CMK (cell line): ENCODE results near the gene MYO1D.

Source experiments
- DNase-seq: peaks from one replicate; pipeline ENCODE4 v3.0.0-alpha.2; 2010; ENCODE audit warnings: low read depth

Gene MYO1D

DNA sequence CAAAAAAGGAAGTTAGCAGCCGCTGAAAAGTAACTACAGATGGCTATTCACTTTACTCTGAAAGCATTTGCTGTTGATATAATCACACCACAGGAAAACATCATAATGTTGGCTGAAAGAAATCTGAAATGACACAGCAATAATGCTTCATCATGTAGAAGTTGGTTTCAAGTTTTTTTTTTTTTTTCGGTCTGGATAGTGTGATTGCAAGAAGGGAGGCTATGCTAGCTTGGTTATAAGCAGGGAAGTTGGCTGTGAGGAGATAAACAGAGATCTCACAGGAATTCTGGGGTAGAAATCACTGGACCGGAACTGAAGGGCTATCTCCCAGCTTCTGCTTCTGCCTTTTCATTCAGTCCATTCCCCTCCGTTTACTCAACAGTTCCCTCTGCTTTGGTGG lies 57.9 kb downstream of the MYO1D start:
- peak; percentile 84 for DNase-seq

GRCh38 chr17:32815460-32815859 lies 61.5 kb downstream of the MYO1D start:
- DNase-seq: no peak

- no peak for DNase-seq
These were observed 62.1 kb downstream of the MYO1D start for GRCh38 chr17:32814836-32815235.

DNA sequence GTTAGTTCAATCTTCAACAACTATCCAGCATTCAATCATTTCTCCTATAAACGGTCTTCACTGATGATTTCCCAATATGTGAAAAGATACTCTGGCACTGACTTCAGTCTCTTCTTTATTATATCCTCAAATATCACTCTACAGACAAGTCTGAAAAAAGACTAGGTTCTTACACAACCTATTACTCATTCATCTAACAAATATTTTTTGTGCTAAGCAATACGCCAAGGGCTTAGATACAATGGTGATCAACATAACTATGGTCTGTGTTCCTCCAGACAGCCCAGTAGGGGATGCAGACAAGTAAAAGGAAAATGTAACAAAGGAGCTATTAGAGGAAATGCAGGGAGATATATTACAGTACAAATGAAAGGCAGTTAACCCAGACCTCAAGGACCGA lies 63.9 kb downstream of the MYO1D start:
- DNase-seq: no peak

DNA sequence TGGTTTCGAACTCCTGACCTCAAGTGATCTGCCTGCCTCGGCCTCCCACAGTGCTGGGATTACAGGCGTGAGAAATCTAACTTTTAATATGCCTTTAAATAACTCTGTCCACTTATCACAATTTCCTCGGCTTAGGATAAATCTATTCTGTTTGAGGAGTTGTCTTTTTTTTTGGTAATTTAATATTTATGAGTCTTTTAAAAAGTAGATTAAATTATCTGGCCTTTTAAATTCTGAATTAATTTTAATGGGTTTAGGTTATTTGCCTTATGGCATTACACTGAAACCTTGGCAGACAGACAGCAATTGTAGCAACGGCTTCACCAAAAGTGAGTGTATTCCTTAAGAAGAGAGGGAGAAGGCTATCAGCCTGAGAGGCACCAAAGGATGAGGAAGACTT lies 66.2 kb downstream of the MYO1D start:
- no peak for DNase-seq

DNA sequence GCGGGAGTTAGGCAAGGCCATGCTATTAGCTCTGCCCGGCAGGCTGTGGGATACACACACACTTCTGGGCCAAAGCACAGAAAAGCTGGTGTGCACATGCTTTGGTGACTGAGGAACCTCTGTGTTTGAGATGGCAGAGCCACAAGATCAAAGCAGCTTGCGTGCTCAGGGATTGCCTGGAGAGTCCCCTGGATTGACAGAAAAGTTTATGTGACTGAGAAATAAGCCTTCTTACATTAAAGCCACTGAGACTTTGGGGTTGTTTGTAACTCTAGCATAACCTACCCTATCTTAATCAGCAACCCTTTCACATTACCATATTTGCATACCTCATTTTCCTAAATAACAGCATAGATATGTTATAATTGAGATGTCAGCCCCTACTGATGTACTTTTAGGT lies 69.3 kb downstream of the MYO1D start:
- DNase-seq: no peak

GRCh38 chr17:32806646-32807045 lies 70.3 kb downstream of the MYO1D start:
- no peak for DNase-seq

- DNase-seq: no peak
These were observed 71.6 kb downstream of the MYO1D start for GRCh38 chr17:32805029-32805976.

DNA sequence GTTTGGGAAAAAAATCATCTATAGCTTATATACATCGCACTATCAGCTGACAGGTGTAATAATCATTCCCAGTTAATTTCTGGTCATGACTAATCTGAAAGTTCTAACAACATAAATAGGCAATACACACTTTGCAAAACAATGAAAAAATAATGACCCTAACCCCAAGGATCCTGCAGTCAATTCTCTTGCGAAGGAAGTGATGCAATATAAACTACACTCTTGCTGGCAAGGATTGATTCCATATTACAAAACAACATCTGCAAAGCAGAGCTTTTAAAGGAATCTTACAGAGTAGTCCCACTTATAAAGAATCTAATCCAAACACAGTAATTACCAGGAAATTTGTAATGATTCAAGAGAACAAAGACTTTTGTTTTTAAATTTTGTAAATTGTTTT lies 73.4 kb downstream of the MYO1D start:
- DNase-seq: no peak

GRCh38 chr17:32802306-32802705 lies 74.6 kb downstream of the MYO1D start:
- DNase-seq: no peak

- no peak for DNase-seq
These were observed 75.3 kb downstream of the MYO1D start for GRCh38 chr17:32801641-32802040.

DNA sequence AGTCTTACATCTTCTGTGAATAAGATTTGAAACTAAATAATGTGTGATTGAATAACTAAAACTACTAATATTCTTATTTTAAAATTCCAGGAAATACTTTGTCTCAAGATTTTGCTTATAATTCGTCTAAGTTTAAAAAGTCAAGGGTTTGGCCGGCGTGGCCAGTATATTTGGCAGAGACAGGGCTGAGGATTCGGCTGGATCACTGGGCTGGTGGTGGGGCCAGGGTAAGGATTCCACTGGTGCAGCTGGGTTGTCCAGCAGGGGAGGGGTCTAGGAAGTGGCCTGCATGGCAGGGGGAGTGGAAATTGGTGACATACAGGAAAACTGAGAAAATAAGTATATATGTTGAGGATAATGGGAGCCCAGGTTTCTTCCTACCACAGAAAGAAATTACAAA lies 75.7 kb downstream of the MYO1D start:
- no peak for DNase-seq

DNA sequence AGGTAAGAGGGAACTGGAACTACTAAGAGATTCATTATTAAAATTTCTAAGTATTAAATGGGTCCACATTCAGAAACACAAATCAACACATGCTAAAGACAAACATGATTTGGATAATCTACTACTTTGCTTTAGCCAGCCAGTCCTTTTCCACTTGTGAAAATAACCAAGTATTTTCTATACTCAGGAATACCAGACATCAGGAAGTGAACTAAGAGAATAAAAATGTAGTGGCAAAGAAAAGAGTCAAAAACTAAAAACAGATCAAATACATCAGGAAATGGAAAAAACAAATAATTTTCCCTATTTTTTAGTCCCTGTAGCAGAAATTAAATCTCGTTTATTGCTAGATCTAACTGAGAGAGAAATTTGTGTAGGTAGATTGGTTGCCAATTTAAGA lies 78.0 kb downstream of the MYO1D start:
- DNase-seq: no peak

- no peak for DNase-seq
These were observed 81.5 kb downstream of the MYO1D start for GRCh38 chr17:32795339-32795979.

GRCh38 chr17:32794533-32795246 lies 82.2 kb downstream of the MYO1D start:
- DNase-seq: no peak

DNA sequence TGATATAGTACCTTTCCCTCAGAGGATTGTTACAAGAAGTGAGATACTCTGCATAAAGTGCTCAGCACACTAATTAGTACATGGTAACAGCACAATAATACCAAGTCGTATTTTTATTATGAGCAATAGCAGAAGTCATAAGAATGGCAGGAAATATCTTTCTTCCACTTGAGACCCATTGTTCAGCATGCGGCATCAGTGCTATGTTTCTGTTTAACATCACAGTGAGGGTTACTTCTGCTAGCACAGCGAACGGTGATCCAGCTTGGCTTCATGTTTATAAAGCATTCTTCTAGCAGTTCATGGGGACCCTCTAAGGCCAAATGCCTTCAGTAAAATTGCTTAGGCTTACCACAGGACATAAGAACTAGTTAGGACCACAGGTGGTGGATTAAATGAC lies 83.1 kb downstream of the MYO1D start:
- no peak for DNase-seq

DNA sequence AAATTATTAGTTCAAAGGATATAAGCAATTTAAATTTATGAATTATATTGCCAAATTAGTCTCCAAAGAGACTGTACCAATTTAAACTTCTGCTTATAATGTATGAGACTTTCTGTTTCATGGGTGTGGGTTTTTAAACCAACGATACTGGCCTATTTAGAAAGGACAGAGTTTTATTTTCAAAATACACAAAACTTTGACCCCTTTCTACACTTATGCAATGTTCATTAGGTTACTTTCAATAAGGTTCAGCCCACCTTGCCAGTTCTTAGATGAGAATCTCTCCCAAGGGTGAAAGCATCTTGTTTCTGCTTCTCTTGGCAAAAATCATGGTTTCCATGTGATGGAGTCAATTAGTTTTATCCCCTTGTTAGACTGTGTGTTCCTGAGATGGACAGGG lies 84.7 kb downstream of the MYO1D start:
- no peak for DNase-seq

DNA sequence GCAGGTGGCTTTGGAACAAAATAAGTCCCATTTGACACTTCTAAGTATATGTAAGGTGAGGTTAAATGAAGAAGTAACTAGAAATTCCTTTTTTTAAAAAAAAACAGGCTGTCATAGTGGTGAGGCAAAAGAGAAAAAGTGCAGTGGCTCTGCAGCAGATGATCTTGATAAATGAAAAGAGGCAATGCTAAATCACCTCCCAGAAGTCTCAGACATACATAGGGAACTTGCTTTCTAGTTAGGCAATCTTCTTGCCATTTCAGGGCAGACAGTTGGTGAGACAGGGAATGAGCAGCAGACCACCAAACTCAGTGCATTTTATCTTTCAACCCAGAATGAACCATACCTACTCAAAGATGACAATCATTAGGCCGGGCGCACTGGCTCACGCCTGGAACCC lies 90.8 kb downstream of the MYO1D start:
- no peak for DNase-seq

GRCh38 chr17:32784113-32784512 lies 92.8 kb downstream of the MYO1D start:
- DNase-seq: no peak

- no peak for DNase-seq
These were observed 93.3 kb downstream of the MYO1D start for GRCh38 chr17:32783602-32784001.

DNA sequence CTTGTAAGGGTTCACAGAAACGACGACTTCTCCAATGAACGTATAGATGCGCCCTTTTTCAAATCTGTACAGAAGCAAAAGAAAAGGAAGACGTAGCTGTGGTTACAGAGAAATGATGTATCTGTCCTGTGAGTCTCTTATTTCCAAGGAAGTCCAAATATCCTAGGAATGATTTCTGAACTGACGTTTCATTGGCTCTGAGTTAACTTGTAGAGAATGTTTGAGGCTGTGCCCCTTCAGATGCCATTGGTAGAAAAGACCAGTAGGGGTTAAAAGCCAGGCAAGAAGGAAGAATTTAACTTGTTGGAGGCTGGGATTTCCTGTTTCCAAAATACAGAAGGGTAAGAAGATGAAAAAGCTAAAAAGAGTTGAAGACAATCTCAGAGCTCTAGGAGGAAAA lies 96.2 kb downstream of the MYO1D start:
- no peak for DNase-seq

DNA sequence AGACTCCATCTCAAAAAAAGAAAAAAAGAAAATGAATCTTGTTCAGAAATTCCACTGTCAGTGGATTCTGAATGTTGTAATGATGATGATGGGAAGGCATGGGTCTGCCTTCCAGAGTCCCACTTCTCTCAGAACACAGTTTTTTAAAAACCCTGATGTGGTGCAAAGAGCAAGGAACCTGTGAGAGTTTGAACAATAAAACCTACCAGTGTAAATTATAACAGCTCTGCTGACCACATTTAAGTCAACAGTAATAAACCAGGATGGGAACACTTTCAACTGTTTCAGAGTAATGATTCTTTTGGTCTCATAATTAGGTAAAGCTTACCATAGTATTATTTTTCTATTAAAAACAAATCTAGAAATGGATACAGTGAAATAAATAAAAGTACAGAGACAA lies 99.0 kb downstream of the MYO1D start:
- no peak for DNase-seq

GRCh38 chr17:32777436-32777835 lies 99.5 kb downstream of the MYO1D start:
- DNase-seq: no peak
